GM12872 (cell line): ENCODE data around the gene LOX.

Experiments
- TF ChIP-seq, protein P1 (sequence below): IDR thresholded peaks from 3 replicates; pipeline ENCODE4 v1.5.1; 2011; ENCODE audit warnings: low read depth, mild to moderate bottlenecking, low read length, moderate library complexity; ENCODE audit not compliant: insufficient read depth

Gene LOX

DNA sequence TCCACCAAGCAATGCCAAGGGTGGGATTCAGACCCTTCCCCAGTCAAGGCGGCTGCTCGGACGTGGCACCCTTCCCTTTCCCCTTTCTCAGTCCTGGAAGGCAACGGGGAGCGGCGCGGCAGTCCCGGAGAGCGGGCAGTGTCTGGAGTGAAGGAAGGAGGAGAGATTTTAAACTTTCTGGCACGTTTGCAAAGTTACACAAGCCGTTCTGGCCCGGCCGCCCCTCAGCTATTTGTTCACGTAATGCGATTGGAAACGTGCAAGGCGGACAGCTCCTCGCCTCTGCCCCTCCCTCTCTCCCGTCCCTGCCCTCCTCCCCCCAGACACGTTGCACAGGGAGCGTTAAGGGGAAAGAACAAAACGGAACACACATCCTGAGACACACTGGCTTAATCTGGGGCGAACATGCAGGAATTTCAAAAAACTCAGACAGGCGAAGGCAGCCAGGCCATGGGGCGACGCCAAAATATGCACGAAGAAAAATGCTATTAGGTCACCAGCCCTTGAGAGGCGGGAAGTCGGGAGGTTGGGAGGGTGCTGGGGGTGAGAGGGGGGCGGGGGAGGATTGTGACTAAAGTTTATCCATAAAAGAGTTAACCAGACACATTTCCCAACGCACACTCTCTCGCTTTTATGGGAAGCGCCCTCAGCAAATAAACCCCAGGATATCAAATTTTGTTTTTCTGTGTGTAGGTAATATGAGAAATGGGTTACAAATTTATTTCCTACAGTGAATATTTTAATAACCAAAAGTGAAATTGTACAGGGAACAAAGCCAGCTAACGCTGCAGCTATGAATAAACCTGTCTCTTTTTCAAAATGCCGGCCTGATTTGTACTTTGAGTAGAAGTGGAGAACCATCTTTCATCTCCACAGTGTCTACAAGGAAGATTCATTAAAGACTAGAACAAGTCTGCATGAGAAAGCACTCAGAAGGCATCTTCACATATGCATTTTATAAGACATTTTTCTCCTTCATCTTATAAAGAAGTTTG is at the start of gene LOX:
LOX (minus strand) TSS at position 144 of the 995 bp plus-strand sequence. CDS start 274 bp downstream, outside the sequence.
- TF ChIP-seq, protein P1, sequence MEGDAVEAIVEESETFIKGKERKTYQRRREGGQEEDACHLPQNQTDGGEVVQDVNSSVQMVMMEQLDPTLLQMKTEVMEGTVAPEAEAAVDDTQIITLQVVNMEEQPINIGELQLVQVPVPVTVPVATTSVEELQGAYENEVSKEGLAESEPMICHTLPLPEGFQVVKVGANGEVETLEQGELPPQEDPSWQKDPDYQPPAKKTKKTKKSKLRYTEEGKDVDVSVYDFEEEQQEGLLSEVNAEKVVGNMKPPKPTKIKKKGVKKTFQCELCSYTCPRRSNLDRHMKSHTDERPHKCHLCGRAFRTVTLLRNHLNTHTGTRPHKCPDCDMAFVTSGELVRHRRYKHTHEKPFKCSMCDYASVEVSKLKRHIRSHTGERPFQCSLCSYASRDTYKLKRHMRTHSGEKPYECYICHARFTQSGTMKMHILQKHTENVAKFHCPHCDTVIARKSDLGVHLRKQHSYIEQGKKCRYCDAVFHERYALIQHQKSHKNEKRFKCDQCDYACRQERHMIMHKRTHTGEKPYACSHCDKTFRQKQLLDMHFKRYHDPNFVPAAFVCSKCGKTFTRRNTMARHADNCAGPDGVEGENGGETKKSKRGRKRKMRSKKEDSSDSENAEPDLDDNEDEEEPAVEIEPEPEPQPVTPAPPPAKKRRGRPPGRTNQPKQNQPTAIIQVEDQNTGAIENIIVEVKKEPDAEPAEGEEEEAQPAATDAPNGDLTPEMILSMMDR: no peak

- TF ChIP-seq, protein P1: no peak
These were observed 48.8 kb upstream of the LOX start for GRCh38 chr5:122126756-122127321.

GRCh38 chr5:122126177-122126755 is 48.2 kb upstream of the LOX start:
- TF ChIP-seq, protein P1: no peak

- TF ChIP-seq, protein P1: no peak
These were observed 46.7 kb upstream of the LOX start for GRCh38 chr5:122124766-122125165.

DNA sequence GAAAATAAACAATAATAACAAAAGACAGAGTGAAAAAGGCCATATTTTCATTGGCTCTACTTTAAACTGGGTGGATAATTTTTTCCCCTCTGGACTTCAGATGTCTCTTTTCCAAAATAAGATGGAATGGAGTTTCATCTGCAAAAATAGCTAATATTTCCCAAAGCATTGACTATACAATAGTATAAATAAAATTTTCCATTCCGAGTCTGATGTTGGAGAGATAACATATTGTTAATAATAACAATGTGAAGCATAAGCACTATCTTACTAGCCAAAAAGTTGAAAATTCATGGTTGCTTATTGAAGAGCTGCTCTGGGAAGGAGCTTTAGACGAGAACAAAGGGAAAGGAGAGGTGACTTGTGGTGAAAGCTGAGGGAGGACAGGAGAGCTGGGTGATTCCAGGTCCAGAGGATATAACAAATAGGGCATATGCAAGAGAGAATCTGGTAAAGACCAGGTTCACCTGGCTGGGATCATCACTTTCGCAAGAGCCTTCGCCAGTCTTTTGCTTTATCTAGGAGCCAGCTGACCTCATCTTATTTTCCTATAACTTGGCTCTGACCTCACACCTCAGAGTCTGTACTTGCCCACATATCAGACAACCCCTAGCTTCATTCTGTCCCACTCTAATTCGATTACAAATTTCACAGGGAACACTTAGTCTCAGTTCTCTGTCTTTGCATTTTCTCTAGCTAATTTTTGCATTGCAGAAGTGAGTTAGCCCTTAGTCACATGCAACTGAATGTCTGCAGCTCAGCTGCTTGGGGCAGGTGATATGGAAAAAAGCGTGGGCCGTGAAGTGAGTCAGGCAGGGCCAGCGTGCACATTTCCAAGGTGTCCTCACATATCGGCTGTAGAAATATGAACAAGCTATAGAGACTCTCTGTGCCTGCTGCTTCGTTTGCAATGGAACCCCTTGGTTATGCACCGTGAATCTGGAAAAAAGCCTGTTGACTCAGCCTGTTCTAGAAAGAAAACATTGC is 43.7 kb upstream of the LOX start:
- TF ChIP-seq, protein P1: no peak

GRCh38 chr5:122120957-122121356 is 42.9 kb upstream of the LOX start:
- TF ChIP-seq, protein P1: no peak

DNA sequence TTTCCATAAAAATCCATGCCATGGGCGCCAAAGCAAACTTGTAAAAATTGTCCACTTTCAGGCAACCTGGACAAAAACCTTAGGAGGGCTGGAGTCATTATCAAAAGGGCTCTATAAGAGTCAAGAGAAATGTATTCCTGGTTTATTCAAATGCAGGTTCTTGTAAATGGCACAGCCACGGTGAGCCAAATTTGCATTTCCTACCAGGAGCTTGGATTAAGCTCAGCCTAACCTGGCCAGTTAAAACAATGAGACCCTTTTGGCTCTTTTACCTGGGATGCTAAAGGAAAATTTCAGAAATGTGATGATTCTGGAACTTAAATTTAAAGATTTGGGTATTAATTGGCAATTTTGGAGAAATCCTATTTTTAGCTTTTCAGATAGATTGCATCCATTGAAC is 42.4 kb upstream of the LOX start:
- TF ChIP-seq, protein P1: no peak
